Right lobe of liver (tissue), 4 donors: ENCODE data around the gene SERPINB1.

Experiments used
- CTCF ChIP-seq, 4 donors: fragments of 200-600 bp in 3 of 4; fragments of 450-650 bp in 1 of 4; IDR thresholded peaks; one replicate each; pipeline versions ENCODE4 v1.5.1 to v1.8.0; 2016 to 2022; ENCODE audit warnings: antibody characterized with exemption in 4 of 4, mild to moderate bottlenecking in 2 of 4
- POLR2A ChIP-seq: fragments of 450-650 bp; IDR thresholded peaks from one replicate; pipeline ENCODE4 v1.6.1; 2017; ENCODE audit warnings: antibody characterized with exemption, mild to moderate bottlenecking
- donor health status: DM: no; HTN: no; CAD: no.
- donor health status: DM: no; HTN: no; CAD: no.
- donor health status: DM: no; HTN: yes; CAD: no.

DNA sequence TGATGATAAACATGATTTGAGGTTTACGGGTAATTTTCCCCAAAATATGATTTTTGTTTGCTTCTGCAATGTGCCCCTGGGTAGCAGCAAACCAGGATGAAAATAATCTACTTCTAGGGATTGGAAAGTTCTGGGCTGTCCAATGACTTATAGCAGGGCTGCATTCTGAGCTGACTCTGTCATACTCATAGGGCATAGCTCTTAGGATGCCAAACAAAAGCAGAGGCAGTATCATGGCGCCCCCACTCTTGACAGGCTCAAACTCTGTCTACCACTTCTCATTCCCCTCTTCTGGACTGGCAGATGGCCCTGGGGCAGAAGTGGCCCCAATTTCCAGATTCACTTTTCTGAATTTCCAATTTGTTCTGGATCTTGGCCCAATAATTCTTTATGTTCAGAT lies 10.3 kb downstream of the SERPINB1 start:
- TF ChIP-seq CTCF (IDR thresholded peaks at IDR 0.05) = no peak
- TF ChIP-seq POLR2A = no peak
